Measurements from ENCODE around the gene STARD10.

DNA sequence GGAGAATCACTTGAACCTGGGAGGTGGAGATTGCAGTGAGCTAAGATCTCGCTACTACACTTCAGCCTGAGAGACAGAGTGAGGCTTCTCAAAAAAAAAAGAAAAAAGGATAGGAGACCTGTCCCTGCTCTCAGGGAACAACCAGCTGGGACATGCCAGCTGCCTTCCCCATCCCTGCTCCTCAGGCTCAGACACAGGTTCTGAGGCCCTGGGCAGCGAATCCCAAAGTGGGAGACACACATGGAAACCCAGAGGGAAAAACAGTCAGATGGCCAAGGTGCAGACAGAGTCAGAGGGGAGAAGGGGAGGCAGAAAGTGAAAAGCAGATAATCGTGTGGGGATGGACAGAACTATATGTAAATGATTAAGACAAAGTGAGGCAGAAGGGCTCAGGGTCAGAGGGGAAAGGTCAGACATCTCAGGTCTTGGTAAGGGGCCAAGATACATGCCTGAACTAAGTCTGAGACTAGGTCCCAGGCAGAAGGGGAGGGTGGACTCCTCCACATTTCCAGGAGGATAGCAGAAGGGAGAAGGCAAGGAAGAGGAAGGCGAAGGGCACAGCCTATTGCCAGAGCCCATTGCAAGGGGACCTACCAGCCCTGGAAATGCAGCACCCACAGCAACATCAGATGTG is 14.2 kb downstream of the STARD10 start:
- TF ChIP-seq, protein P1, sequence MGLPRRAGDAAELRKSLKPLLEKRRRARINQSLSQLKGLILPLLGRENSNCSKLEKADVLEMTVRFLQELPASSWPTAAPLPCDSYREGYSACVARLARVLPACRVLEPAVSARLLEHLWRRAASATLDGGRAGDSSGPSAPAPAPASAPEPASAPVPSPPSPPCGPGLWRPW (IDR thresholded peaks at IDR 0.05): no peak
- TF ChIP-seq, protein P2, sequence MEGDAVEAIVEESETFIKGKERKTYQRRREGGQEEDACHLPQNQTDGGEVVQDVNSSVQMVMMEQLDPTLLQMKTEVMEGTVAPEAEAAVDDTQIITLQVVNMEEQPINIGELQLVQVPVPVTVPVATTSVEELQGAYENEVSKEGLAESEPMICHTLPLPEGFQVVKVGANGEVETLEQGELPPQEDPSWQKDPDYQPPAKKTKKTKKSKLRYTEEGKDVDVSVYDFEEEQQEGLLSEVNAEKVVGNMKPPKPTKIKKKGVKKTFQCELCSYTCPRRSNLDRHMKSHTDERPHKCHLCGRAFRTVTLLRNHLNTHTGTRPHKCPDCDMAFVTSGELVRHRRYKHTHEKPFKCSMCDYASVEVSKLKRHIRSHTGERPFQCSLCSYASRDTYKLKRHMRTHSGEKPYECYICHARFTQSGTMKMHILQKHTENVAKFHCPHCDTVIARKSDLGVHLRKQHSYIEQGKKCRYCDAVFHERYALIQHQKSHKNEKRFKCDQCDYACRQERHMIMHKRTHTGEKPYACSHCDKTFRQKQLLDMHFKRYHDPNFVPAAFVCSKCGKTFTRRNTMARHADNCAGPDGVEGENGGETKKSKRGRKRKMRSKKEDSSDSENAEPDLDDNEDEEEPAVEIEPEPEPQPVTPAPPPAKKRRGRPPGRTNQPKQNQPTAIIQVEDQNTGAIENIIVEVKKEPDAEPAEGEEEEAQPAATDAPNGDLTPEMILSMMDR (IDR thresholded peaks at IDR 0.05): no peak
- no peak for TF ChIP-seq RAD21 (conservative IDR thresholded peaks at IDR 0.05 in 1 of 2, IDR thresholded peaks at IDR 0.05 in 1 of 2)
- TF ChIP-seq, protein P3, sequence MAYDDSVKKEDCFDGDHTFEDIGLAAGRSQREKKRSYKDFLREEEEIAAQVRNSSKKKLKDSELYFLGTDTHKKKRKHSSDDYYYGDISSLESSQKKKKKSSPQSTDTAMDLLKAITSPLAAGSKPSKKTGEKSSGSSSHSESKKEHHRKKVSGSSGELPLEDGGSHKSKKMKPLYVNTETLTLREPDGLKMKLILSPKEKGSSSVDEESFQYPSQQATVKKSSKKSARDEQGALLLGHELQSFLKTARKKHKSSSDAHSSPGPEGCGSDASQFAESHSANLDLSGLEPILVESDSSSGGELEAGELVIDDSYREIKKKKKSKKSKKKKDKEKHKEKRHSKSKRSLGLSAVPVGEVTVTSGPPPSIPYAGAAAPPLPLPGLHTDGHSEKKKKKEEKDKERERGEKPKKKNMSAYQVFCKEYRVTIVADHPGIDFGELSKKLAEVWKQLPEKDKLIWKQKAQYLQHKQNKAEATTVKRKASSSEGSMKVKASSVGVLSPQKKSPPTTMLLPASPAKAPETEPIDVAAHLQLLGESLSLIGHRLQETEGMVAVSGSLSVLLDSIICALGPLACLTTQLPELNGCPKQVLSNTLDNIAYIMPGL (CRISPR knock-in tag; IDR thresholded peaks at IDR 0.05; ENCODE audit: borderline replicate concordance): no peak
- no peak for TF ChIP-seq MYC (IDR thresholded peaks at IDR 0.05; ENCODE audit: borderline replicate concordance, low read length)
- TF ChIP-seq CEBPB (IDR thresholded peaks at IDR 0.05): no peak
- TF ChIP-seq RCOR1 (IDR thresholded peaks at IDR 0.05; ENCODE audit: low read depth, low read length): no peak
- TF ChIP-seq JUN (IDR thresholded peaks at IDR 0.05): no peak
- no peak for TF ChIP-seq KDM5A (IDR thresholded peaks at IDR 0.05)
- no peak for TF ChIP-seq RFX5 (IDR thresholded peaks at IDR 0.05)
- no peak for TF ChIP-seq POLR2A (IDR thresholded peaks at IDR 0.05; ENCODE audit: low read length)
- TF ChIP-seq FOSL2 (IDR thresholded peaks at IDR 0.05): no peak
- TF ChIP-seq FOSL2 (CRISPR knock-in tag; IDR thresholded peaks at IDR 0.05): no peak
- TF ChIP-seq EP300 (IDR thresholded peaks at IDR 0.05): no peak
- TF ChIP-seq MAZ (IDR thresholded peaks at IDR 0.05; ENCODE audit: borderline replicate concordance, low read depth, low read length): no peak
